WTC11 (cell line): ENCODE data around the gene RNF150. TPM values are rescaled to one million over a fixed set of nuclear protein-coding genes. Genes with fewer than 3 reads are reported as not detected.

Experiments used
- ATAC-seq: fragments of 200-7000 bp; cut with Tn5 transposase; 2 replicates; pipeline ENCODE4 v1.10.0; 2021; ENCODE audit warnings: mild to moderate bottlenecking, moderate library complexity
- CTCF ChIA-PET: fragments of 300-600 bp; sonication (Branson Sonifier 250); formaldehyde crosslinking; loops from one replicate; lab custom pipeline; 2021; ENCODE audit warnings: antibody characterized with exemption; lab: Charles Lee
- POLR2A ChIA-PET: fragments of 350-600 bp; sonication (Branson Sonifier 250); formaldehyde crosslinking; loops from one replicate; lab custom pipeline; 2021; ENCODE audit warnings: antibody characterized with exemption; lab: Charles Lee
- DNase-seq: peaks from one replicate; pipeline ENCODE4 v3.0.0; 2021; ENCODE audit warnings: low spot score
- H3K27ac Mint-ChIP-seq: 2 replicates; pipeline ENCODE4 v1.8.0; 2021; ENCODE audit warnings: mixed read lengths
- H3K27me3 Mint-ChIP-seq: 2 replicates; pipeline ENCODE4 v1.8.0; 2021; ENCODE audit warnings: low read depth, mild to moderate bottlenecking, moderate library complexity, mixed read lengths
- H3K36me3 Mint-ChIP-seq: 2 replicates; pipeline ENCODE4 v1.8.0; 2021; ENCODE audit warnings: mixed read lengths
- H3K4me1 Mint-ChIP-seq: 2 replicates; pipeline ENCODE4 v1.8.0; 2022; ENCODE audit warnings: mixed read lengths
- H3K4me3 Mint-ChIP-seq: 2 replicates; pipeline ENCODE4 v1.8.0; 2021; ENCODE audit warnings: mild to moderate bottlenecking, moderate library complexity, mixed read lengths
- H3K9me3 Mint-ChIP-seq: 2 replicates; pipeline ENCODE4 v1.8.0; 2021; ENCODE audit warnings: mixed read lengths
- CREB1 ChIP-seq: sonication (generic); formaldehyde crosslinking; IDR thresholded peaks from 2 replicates; pipeline ENCODE4 v1.8.0; 2023; ENCODE audit warnings: mild to moderate bottlenecking, missing genetic modification reagents
- FOXJ3 ChIP-seq: sonication (generic); formaldehyde crosslinking; IDR thresholded peaks from 2 replicates; pipeline ENCODE4 v1.9.0; 2021; ENCODE audit warnings: missing genetic modification reagents, mild to moderate bottlenecking, borderline replicate concordance
- GABPB1 ChIP-seq: sonication (generic); formaldehyde crosslinking; IDR thresholded peaks from 2 replicates; pipeline ENCODE4 v1.8.1; 2023; ENCODE audit warnings: mild to moderate bottlenecking, missing genetic modification reagents
- GTF2I ChIP-seq: fragments of 250-450 bp; sonication (Bioruptor Pico); conservative IDR thresholded peaks from 2 replicates; pipeline ENCODE4 v1.4.0; 2021; ENCODE audit warnings: mild to moderate bottlenecking
- HMGA2 ChIP-seq: fragments of 250-450 bp; sonication (Bioruptor Pico); IDR thresholded peaks from 2 replicates; pipeline ENCODE4 v1.4.0; 2021; ENCODE audit warnings: mild to moderate bottlenecking, moderate library complexity
- IRF2 ChIP-seq: sonication (generic); formaldehyde crosslinking; IDR thresholded peaks from 2 replicates; pipeline ENCODE4 v1.8.0; 2022; ENCODE audit warnings: low read depth, missing genetic modification reagents, borderline replicate concordance
- KAT7 ChIP-seq: sonication (generic); formaldehyde crosslinking; IDR thresholded peaks from 2 replicates; pipeline ENCODE4 v1.8.1; 2023; ENCODE audit warnings: missing genetic modification reagents, mild to moderate bottlenecking, borderline replicate concordance
- MXD4 ChIP-seq: fragments of 250-450 bp; sonication (Bioruptor Pico); IDR thresholded peaks from 2 replicates; pipeline ENCODE4 v1.8.0; 2021; ENCODE audit warnings: mild to moderate bottlenecking, moderate library complexity, borderline replicate concordance
- MYBL2 ChIP-seq: sonication (generic); formaldehyde crosslinking; IDR thresholded peaks from 2 replicates; pipeline ENCODE4 v1.8.1; 2023; ENCODE audit warnings: mild to moderate bottlenecking, moderate library complexity, missing genetic modification reagents
- NR2C2 ChIP-seq: sonication (generic); formaldehyde crosslinking; IDR thresholded peaks from 2 replicates; pipeline ENCODE4 v1.8.0; 2022; ENCODE audit warnings: mild to moderate bottlenecking, missing genetic modification reagents
- PRRX2 ChIP-seq: fragments of 250-450 bp; sonication (Bioruptor Pico); IDR thresholded peaks from 2 replicates; pipeline ENCODE4 v1.8.0; 2021; ENCODE audit warnings: mild to moderate bottlenecking
- RORB ChIP-seq: fragments of 250-450 bp; sonication (Bioruptor Pico); IDR thresholded peaks from 2 replicates; pipeline ENCODE4 v1.9.0; 2021; ENCODE audit warnings: mild to moderate bottlenecking
- SMAD3 ChIP-seq: sonication (generic); formaldehyde crosslinking; IDR thresholded peaks from 2 replicates; pipeline ENCODE4 v1.8.0; 2022; ENCODE audit warnings: missing genetic modification reagents, mild to moderate bottlenecking, borderline replicate concordance
- SOX15 ChIP-seq: fragments of 250-450 bp; sonication (Bioruptor Pico); IDR thresholded peaks from 2 replicates; pipeline ENCODE4 v1.9.0; 2021; ENCODE audit warnings: mild to moderate bottlenecking
- ZBTB21 ChIP-seq: sonication (generic); formaldehyde crosslinking; IDR thresholded peaks from 2 replicates; pipeline ENCODE4 v1.8.1; 2023; ENCODE audit warnings: mild to moderate bottlenecking, missing genetic modification reagents, borderline replicate concordance
- ZNF263 ChIP-seq: sonication (generic); formaldehyde crosslinking; IDR thresholded peaks from 2 replicates; pipeline ENCODE4 v1.8.1; 2022; ENCODE audit warnings: low read depth, mild to moderate bottlenecking, moderate library complexity, missing genetic modification reagents
- ZNF671 ChIP-seq: fragments of 250-450 bp; sonication (Bioruptor Pico); IDR thresholded peaks from 2 replicates; pipeline ENCODE4 v1.8.0; 2021; ENCODE audit warnings: mild to moderate bottlenecking
- total RNA-seq: library from RNA; stranded (reverse); gene quantifications from 3 replicates; pipeline ENCODE4 v1.2.3, GENCODE V29; 2021
- TF ChIP-seq, protein P1 (sequence below): fragments of 250-450 bp; sonication (Bioruptor Pico); IDR thresholded peaks from 2 replicates; pipeline ENCODE4 v1.9.0; 2021; ENCODE audit warnings: mild to moderate bottlenecking
- TF ChIP-seq, protein P2 (sequence below): sonication (generic); formaldehyde crosslinking; IDR thresholded peaks from 2 replicates; pipeline ENCODE4 v1.8.1; 2022; ENCODE audit warnings: mild to moderate bottlenecking, moderate library complexity, missing genetic modification reagents
- TF ChIP-seq, protein P3 (sequence below): fragments of 250-450 bp; sonication (Bioruptor Pico); IDR thresholded peaks from 2 replicates; pipeline ENCODE4 v1.9.0; 2021; ENCODE audit warnings: moderate library complexity, mild to moderate bottlenecking, inconsistent platforms, borderline replicate concordance
- TF ChIP-seq, protein P4 (sequence below): sonication (generic); formaldehyde crosslinking; IDR thresholded peaks from 2 replicates; pipeline ENCODE4 v1.8.0; 2022; ENCODE audit warnings: mild to moderate bottlenecking, missing genetic modification reagents
- TF ChIP-seq, protein P5 (sequence below): sonication (generic); formaldehyde crosslinking; IDR thresholded peaks from 2 replicates; pipeline ENCODE4 v1.8.1; 2023; ENCODE audit warnings: mild to moderate bottlenecking, missing genetic modification reagents, moderate library complexity
- TF ChIP-seq, protein P6 (sequence below): sonication (generic); formaldehyde crosslinking; IDR thresholded peaks from 2 replicates; pipeline ENCODE4 v1.8.1; 2022; ENCODE audit warnings: mild to moderate bottlenecking, missing genetic modification reagents, moderate library complexity, borderline replicate concordance
- TF ChIP-seq, protein P7 (sequence below): sonication (generic); formaldehyde crosslinking; IDR thresholded peaks from 2 replicates; pipeline ENCODE4 v1.8.0; 2022; ENCODE audit warnings: mild to moderate bottlenecking, missing genetic modification reagents
- TF ChIP-seq, protein P8 (sequence below): sonication (generic); formaldehyde crosslinking; IDR thresholded peaks from 2 replicates; pipeline ENCODE4 v1.8.0; 2022; ENCODE audit warnings: missing genetic modification reagents

The RNF150 gene
- total RNA-seq, 1 experiment from 2014 or later: 5.9 TPM

DNA sequence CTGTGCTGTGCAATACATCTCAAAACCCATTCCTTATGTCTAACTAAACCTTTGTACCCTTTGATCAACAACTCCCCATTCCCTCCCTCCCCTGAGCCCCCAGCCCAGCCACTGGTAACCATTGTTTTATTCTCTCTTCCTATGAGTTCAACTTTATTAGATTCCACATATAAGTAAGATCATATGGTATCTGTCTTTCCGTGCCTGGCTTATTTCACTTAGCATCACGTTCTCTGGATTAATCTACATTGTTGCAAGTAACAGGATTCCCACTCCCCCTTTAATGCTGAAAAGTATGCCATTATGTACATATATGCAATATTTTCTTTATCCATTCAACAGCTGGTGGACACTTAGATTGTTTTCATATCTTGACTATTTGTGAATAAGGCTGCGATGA, 119.4 kb downstream of the RNF150 start:
- no peak for DNase-seq
- H3K4me1 Mint-ChIP-seq: no peaks in the 10 kb centered on the region
- CTCF ChIA-PET: no interaction called here
- no peak for ATAC-seq
- TF ChIP-seq CREB1 (CRISPR knock-in tag): no peak
- no peak for TF ChIP-seq MXD4 (CRISPR knock-in tag)
- TF ChIP-seq MYBL2 (CRISPR knock-in tag): no peak
- no peak for TF ChIP-seq SMAD3 (CRISPR knock-in tag)
- no peak for TF ChIP-seq FOXJ3 (CRISPR knock-in tag)
- TF ChIP-seq ZNF671 (CRISPR knock-in tag): no peak
- TF ChIP-seq, protein P1, sequence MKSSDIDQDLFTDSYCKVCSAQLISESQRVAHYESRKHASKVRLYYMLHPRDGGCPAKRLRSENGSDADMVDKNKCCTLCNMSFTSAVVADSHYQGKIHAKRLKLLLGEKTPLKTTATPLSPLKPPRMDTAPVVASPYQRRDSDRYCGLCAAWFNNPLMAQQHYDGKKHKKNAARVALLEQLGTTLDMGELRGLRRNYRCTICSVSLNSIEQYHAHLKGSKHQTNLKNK: no peak
- TF ChIP-seq IRF2 (CRISPR knock-in tag): no peak
- TF ChIP-seq, protein P2, sequence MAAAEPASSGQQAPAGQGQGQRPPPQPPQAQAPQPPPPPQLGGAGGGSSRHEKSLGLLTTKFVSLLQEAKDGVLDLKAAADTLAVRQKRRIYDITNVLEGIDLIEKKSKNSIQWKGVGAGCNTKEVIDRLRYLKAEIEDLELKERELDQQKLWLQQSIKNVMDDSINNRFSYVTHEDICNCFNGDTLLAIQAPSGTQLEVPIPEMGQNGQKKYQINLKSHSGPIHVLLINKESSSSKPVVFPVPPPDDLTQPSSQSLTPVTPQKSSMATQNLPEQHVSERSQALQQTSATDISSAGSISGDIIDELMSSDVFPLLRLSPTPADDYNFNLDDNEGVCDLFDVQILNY (CRISPR knock-in tag): no peak
- TF ChIP-seq NR2C2 (CRISPR knock-in tag): no peak
- TF ChIP-seq KAT7 (CRISPR knock-in tag): no peak
- no peak for TF ChIP-seq ZNF263 (CRISPR knock-in tag)
- TF ChIP-seq PRRX2: no peak
- TF ChIP-seq, protein P3, sequence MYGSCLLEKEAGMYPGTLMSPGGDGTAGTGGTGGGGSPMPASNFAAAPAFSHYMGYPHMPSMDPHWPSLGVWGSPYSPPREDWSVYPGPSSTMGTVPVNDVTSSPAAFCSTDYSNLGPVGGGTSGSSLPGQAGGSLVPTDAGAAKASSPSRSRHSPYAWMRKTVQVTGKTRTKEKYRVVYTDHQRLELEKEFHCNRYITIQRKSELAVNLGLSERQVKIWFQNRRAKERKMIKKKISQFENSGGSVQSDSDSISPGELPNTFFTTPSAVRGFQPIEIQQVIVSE (CRISPR knock-in tag): no peak
- no peaks in the 10 kb centered on the region for H3K27me3 Mint-ChIP-seq
- POLR2A ChIA-PET: no interaction called here
- no peak overlapping the region for H3K27ac Mint-ChIP-seq
- peaks cover 10% of the 10 kb centered on the region for H3K36me3 Mint-ChIP-seq
- peaks cover 11% of the 10 kb centered on the region for H3K9me3 Mint-ChIP-seq
- H3K4me3 Mint-ChIP-seq: no peak overlapping the region

DNA sequence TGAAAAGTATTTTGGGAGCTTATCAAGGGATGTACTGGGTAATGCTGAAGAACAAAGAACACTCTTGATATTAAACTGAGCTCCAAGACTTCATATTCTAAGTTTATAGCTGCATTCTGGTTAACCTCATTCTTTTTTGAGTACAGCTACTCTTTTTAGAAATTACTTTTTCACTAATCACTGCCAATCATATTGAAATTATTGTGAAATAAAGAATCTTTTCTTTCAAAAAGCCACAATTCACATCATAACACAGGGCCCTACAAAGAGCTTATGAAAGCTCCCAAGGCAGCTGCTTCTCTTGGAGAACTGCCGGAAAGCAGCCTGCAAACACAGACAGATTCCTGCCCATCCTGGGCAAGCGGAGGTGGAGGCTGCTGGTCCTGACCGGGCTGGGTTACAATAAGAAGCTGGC, 121.4 kb downstream of the RNF150 start:
- TF ChIP-seq, protein P4, sequence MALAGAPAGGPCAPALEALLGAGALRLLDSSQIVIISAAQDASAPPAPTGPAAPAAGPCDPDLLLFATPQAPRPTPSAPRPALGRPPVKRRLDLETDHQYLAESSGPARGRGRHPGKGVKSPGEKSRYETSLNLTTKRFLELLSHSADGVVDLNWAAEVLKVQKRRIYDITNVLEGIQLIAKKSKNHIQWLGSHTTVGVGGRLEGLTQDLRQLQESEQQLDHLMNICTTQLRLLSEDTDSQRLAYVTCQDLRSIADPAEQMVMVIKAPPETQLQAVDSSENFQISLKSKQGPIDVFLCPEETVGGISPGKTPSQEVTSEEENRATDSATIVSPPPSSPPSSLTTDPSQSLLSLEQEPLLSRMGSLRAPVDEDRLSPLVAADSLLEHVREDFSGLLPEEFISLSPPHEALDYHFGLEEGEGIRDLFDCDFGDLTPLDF (CRISPR knock-in tag): no peak
- no peak for TF ChIP-seq ZBTB21 (CRISPR knock-in tag)
- TF ChIP-seq, protein P5, sequence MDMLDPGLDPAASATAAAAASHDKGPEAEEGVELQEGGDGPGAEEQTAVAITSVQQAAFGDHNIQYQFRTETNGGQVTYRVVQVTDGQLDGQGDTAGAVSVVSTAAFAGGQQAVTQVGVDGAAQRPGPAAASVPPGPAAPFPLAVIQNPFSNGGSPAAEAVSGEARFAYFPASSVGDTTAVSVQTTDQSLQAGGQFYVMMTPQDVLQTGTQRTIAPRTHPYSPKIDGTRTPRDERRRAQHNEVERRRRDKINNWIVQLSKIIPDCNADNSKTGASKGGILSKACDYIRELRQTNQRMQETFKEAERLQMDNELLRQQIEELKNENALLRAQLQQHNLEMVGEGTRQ (CRISPR knock-in tag): no peak
- no peak for TF ChIP-seq HMGA2 (CRISPR knock-in tag)
- TF ChIP-seq, protein P6, sequence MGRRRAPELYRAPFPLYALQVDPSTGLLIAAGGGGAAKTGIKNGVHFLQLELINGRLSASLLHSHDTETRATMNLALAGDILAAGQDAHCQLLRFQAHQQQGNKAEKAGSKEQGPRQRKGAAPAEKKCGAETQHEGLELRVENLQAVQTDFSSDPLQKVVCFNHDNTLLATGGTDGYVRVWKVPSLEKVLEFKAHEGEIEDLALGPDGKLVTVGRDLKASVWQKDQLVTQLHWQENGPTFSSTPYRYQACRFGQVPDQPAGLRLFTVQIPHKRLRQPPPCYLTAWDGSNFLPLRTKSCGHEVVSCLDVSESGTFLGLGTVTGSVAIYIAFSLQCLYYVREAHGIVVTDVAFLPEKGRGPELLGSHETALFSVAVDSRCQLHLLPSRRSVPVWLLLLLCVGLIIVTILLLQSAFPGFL: no peak
- TF ChIP-seq, protein P7, sequence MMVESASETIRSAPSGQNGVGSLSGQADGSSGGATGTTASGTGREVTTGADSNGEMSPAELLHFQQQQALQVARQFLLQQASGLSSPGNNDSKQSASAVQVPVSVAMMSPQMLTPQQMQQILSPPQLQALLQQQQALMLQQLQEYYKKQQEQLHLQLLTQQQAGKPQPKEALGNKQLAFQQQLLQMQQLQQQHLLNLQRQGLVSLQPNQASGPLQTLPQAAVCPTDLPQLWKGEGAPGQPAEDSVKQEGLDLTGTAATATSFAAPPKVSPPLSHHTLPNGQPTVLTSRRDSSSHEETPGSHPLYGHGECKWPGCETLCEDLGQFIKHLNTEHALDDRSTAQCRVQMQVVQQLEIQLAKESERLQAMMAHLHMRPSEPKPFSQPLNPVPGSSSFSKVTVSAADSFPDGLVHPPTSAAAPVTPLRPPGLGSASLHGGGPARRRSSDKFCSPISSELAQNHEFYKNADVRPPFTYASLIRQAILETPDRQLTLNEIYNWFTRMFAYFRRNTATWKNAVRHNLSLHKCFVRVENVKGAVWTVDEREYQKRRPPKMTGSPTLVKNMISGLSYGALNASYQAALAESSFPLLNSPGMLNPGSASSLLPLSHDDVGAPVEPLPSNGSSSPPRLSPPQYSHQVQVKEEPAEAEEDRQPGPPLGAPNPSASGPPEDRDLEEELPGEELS (CRISPR knock-in tag): no peak
- no peak for TF ChIP-seq GABPB1 (CRISPR knock-in tag)
- TF ChIP-seq GTF2I (CRISPR knock-in tag): no peak
- no peak for TF ChIP-seq SOX15 (CRISPR knock-in tag)
- no peak for TF ChIP-seq RORB
- TF ChIP-seq, protein P8, sequence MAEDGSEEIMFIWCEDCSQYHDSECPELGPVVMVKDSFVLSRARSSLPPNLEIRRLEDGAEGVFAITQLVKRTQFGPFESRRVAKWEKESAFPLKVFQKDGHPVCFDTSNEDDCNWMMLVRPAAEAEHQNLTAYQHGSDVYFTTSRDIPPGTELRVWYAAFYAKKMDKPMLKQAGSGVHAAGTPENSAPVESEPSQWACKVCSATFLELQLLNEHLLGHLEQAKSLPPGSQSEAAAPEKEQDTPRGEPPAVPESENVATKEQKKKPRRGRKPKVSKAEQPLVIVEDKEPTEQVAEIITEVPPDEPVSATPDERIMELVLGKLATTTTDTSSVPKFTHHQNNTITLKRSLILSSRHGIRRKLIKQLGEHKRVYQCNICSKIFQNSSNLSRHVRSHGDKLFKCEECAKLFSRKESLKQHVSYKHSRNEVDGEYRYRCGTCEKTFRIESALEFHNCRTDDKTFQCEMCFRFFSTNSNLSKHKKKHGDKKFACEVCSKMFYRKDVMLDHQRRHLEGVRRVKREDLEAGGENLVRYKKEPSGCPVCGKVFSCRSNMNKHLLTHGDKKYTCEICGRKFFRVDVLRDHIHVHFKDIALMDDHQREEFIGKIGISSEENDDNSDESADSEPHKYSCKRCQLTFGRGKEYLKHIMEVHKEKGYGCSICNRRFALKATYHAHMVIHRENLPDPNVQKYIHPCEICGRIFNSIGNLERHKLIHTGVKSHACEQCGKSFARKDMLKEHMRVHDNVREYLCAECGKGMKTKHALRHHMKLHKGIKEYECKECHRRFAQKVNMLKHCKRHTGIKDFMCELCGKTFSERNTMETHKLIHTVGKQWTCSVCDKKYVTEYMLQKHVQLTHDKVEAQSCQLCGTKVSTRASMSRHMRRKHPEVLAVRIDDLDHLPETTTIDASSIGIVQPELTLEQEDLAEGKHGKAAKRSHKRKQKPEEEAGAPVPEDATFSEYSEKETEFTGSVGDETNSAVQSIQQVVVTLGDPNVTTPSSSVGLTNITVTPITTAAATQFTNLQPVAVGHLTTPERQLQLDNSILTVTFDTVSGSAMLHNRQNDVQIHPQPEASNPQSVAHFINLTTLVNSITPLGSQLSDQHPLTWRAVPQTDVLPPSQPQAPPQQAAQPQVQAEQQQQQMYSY (CRISPR knock-in tag): no peak
- no peak for DNase-seq
- peaks cover 19% of the 10 kb centered on the region for H3K9me3 Mint-ChIP-seq
- no peak overlapping the region for H3K4me3 Mint-ChIP-seq
- ChIA-PET CTCF (no interaction called here), POLR2A (no interaction called here)
- H3K27ac Mint-ChIP-seq: no peak overlapping the region
- no peak for ATAC-seq
- H3K27me3 Mint-ChIP-seq: no peaks in the 10 kb centered on the region
- peaks cover 10% of the 10 kb centered on the region for H3K36me3 Mint-ChIP-seq
- no peaks in the 10 kb centered on the region for H3K4me1 Mint-ChIP-seq
